Measurements from ENCODE around the gene HTATIP2.
A peak's percentile ranks its signal among the peaks of the same experiment; 100 is the strongest.
"Not testable (repeated sequence)": the region's sequence is repeated elsewhere in the genome, so short reads cannot be mapped to it uniquely, and the experiment has no call there.

The HTATIP2 gene

GRCh38 chr11:20373147-20373546, 9.6 kb downstream of the HTATIP2 start:
- DNase-seq = no peak

DNA sequence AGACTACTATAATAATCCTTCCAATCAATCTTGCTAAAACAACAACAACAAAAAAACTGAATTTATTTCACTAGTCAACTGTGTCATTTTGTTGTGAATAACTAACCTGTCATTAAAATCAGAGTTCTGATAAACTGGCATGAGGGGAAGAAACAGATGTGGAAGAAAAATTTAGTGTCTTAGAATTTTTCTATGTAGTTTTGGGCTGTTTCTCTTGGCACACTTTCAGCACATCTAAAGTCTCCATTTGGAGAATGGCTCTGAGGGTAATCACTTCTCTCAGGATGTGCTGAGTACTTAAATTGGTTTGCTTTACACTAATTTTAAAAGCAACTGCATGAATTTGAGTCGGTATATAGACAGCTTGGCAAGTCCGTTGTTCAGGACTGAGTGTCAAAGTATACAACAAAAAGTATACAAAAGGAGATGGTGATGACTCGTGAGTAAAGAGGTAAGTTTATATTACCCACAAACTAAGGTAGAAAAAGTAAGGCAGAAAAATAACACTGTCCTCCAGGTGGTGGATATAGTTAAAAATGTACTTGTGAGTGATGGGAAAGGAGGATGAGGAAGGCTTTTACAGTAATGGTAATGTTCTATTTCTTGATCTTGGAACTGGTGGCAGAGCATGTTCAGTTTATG, 10.2 kb downstream of the HTATIP2 start:
- DNase-seq = no peak

DNA sequence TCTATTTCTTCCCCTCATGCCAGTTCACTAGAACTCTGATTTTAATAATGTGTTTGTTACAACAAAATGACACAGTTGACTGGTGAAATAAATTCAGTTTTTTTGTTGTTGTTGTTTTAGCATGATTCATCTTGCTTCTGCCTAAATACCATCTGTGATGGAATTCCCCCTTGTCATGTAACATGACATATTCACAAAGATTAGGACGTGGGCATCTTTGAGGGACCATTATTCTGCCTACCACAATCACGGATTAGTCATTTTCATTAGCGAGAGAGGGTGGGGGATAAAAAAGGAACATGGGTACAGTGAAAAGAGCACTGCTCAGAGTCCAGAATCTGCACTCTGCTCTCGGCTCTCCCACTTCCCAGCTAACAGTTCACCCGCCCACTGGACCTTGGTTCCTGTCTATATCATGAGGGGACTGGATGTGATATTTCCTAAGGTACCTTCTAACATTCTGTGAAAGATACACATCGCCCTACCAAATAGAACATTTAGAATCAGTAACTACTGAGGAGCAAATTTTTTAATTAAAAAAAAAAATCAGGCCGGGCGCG, 11.3 kb downstream of the HTATIP2 start:
- peak; percentile 5 for DNase-seq

- DNase-seq = no peak
Measured at GRCh38 chr11:20376162-20376730, 12.7 kb downstream of the HTATIP2 start.

DNA sequence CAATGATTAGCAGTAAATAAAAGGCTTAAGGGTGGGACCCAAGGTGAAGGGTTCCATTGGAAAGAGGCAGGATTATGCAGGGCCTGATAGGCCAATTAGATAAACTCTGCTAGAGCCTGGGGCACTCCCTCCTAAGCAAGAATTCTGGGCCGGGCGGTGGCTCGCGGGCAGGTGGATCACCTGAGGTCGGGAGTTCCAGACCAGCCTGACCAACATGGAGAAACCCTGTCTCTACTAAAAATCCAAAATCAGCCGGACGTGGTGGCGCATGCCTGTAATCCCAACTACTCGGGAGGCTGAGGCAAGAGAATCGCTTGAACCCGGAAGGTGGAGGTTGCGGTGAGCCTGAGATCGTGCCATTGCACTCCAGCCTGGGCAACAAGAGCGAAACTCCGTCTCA, 22.5 kb downstream of the HTATIP2 start:
- DNase-seq = not testable (repeated sequence)

- DNase-seq = peak; percentile 85
Measured at GRCh38 chr11:20387261-20388095, 24.0 kb downstream of the HTATIP2 start, which contains the start of gene PRMT3. PRMT3 (plus strand) TSS chr11:20387716; CDS start chr11:20387747, 31 bp downstream.

GRCh38 chr11:20388096-20389055, 24.9 kb downstream of the HTATIP2 start:
- no peak for DNase-seq

DNA sequence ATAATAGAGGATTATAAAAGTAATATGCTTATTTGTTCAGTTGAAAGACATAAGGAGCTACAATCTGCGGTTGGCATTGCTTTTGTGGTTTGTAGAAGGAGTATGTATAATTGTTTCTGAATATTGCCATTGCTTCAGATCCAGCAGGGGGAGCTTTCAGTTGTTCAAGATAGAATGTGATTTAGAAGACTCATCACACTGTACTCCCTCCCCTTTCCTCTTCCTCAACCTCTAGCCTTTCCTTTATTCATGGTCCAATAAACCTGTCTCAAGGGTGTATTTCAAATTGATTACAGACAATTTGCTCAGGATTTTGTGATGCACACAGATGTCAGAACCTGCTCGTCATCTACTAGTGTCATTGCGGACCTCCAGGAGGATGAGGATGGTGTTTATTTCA, 33.8 kb downstream of the HTATIP2 start:
- DNase-seq = no peak

- no peak for DNase-seq
Measured at GRCh38 chr11:20399498-20399897, 36.0 kb downstream of the HTATIP2 start.

- no peak for DNase-seq
Measured at GRCh38 chr11:20403059-20403458, 39.5 kb downstream of the HTATIP2 start.

GRCh38 chr11:20406484-20406883, 43.0 kb downstream of the HTATIP2 start:
- no peak for DNase-seq

DNA sequence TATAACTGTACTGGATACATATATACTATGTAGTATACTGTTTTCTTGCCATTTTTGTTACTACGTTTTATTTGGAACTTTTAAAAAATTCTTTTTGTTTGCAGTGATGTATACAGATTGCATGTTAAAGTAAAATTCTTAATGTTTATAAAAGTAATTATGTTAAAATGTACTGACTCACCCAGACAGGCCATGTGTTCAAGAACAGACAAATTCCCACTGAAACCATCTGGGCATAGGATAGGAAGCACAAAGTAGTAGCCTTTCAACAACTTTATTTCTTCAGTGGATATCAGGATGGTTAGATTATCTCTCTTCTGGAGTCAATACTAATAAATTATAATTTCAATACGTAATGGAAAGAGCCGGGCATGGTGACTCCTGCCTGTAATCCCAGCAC, 43.8 kb downstream of the HTATIP2 start:
- DNase-seq = no peak

DNA sequence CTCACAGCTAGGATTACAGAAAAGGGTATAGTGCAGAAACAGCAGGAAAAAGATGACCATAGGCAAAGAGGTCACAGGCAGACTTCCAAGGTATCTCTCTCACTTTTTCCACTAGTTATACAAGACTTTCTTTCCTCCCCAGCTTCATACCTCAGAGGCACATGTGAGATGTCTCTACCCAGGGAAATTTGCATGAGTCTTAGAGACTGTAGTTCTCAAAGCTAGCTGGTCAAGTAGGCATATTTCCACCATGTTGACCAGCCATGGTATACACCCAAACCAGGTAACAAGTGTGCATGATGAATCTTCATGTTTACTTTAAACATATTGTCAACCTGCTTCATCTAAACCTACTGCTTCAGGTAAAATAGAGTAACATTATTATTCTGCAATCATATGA, 51.9 kb downstream of the HTATIP2 start:
- no peak for DNase-seq

GRCh38 chr11:20417771-20418170, 54.3 kb downstream of the HTATIP2 start:
- DNase-seq = no peak

DNA sequence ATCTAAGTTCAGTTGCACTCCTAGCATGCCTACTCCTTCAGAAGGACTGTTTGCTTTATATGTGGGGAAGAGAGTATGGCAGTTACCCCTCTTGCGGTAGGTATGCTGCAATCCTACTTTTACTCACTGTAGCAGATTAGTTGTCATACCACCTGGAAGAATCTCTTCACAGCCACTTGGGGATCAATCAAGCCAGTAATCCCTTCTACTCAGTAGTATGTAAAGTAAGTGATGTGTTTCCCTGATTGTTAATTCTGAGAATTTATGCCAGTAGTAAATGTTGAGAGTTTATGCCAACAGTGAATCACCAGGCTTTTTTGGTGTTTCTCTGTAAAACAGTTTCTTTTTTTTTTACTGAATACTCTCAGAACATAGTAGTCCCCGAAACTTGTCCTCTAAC, 58.4 kb downstream of the HTATIP2 start:
- DNase-seq = no peak

DNA sequence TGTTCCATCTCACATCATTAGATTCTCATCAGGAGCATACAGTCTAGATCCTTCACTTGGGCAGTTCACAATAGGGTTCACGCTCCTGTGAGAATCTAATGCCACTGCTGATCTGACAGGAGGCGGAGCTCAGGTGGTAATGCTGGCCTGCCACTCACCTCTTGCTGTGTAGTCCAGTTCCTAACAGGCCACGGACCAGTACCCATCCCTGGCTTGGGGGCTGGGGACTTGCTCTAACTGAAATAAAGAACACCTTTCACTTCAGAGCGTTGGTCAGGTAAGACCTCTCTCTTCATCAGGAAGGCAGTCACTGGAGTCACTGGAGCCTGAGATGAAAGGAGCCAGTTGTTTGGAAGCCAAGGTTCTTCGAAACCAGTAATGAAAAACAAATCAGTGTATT, 65.7 kb downstream of the HTATIP2 start:
- DNase-seq = no peak
